BLaER1 (cell line): ENCODE results near the gene POU4F3.

Source experiments
- H3K27ac ChIP-seq: shearing (Covaris generic); formaldehyde crosslinking; 2 replicates; pipeline ENCODE4 v1.8.1; 2022
- H3K27me3 ChIP-seq: shearing (Covaris generic); formaldehyde crosslinking; 2 replicates; pipeline ENCODE4 v1.8.1; 2022
- H3K36me3 ChIP-seq: shearing (Covaris generic); formaldehyde crosslinking; 2 replicates; pipeline ENCODE4 v1.8.1; 2022
- H3K4me1 ChIP-seq: shearing (Covaris generic); formaldehyde crosslinking; 2 replicates; pipeline ENCODE4 v1.8.1; 2022
- H3K4me2 ChIP-seq: shearing (Covaris generic); formaldehyde crosslinking; 2 replicates; pipeline ENCODE4 v1.8.1; 2022
- H3K4me3 ChIP-seq: shearing (Covaris generic); formaldehyde crosslinking; 2 replicates; pipeline ENCODE4 v1.8.1; 2022
- H3K9ac ChIP-seq: shearing (Covaris generic); formaldehyde crosslinking; 2 replicates; pipeline ENCODE4 v1.8.1; 2022
- H3K9me3 ChIP-seq: shearing (Covaris generic); formaldehyde crosslinking; 2 replicates; pipeline ENCODE4 v1.8.1; 2022
- H4K20me1 ChIP-seq: shearing (Covaris generic); formaldehyde crosslinking; 2 replicates; pipeline ENCODE4 v1.8.1; 2022
- Cebpa-rat ChIP-seq: shearing (Covaris generic); IDR thresholded peaks from 2 replicates; pipeline ENCODE4 v1.8.1; 2022

The POU4F3 gene

DNA sequence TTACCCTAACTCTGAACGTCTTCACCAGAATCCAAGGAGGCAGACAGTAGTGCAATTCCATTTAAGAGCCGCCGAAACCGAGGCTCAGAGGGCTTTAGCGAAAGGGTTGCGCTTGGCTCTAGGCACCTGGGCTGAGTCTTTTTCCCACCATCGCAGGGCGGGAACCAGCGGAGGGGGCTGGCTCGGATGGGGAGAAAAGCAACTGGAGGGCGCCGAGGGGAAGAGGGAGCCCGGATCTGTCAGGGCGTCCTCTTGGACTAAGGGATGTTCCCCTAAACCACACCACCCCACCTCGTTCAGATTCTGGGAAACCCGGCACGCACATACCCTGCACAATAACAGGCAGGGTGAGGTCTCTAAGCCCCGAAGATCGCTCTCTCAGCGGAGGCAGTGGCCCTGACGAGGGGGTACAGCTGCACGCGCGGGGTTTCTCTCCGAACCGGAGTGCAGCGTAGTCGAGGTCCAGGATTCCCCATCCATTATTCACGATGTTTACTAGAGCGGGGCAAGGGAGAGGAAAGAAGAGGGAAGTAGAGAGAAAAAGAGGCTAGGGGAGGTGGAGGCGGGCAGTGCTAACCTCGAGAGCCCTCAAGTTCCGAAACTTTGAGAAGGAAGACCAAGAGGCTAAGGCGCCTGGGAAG, 1.3 kb upstream of the POU4F3 start:
- Histone ChIP-seq H3K4me1 (no peaks in the 10 kb centered on the region), H3K9ac (no peak overlapping the region), H3K36me3 (no peaks in the 10 kb centered on the region), H3K4me3 (no peak overlapping the region), H3K4me2 (no peak overlapping the region), H3K9me3 (peaks cover 34% of the 10 kb centered on the region), H4K20me1 (no peaks in the 10 kb centered on the region; the same call in 1 of the 2 replicates), H3K27ac (no peak overlapping the region), H3K27me3 (peaks cover 60% of the 10 kb centered on the region)
- TF ChIP-seq Cebpa-rat, result no peak

- Histone ChIP-seq H3K27me3 (peaks cover 65% of the 10 kb centered on the region), H3K9me3 (peaks cover 34% of the 10 kb centered on the region), H4K20me1 (no peaks in the 10 kb centered on the region; the same call in 1 of the 2 replicates), H3K27ac (no peak overlapping the region), H3K4me1 (no peaks in the 10 kb centered on the region), H3K9ac (no peak overlapping the region), H3K36me3 (no peaks in the 10 kb centered on the region), H3K4me3 (no peak overlapping the region), H3K4me2 (no peak overlapping the region)
- no peak for TF ChIP-seq Cebpa-rat
These were observed 711 bp upstream of the POU4F3 start for GRCh38 chr5:146337928-146338327.

DNA sequence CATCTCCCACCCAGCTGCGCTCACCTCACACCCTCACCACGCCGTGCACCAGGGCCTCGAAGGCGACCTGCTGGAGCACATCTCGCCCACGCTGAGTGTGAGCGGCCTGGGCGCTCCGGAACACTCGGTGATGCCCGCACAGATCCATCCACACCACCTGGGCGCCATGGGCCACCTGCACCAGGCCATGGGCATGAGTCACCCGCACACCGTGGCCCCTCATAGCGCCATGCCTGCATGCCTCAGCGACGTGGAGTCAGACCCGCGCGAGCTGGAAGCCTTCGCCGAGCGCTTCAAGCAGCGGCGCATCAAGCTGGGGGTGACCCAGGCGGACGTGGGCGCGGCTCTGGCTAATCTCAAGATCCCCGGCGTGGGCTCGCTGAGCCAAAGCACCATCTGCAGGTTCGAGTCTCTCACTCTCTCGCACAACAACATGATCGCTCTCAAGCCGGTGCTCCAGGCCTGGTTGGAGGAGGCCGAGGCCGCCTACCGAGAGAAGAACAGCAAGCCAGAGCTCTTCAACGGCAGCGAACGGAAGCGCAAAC, 1.1 kb downstream of the POU4F3 start:
- no peak overlapping the region for H3K4me3 ChIP-seq
- no peaks in the 10 kb centered on the region; the same call in 1 of the 2 replicates for H4K20me1 ChIP-seq
- H3K27me3 ChIP-seq, result peaks cover 82% of the 10 kb centered on the region
- TF ChIP-seq Cebpa-rat, result no peak
- peaks cover 34% of the 10 kb centered on the region for H3K9me3 ChIP-seq
- H3K9ac ChIP-seq, result no peak overlapping the region
- H3K4me1 ChIP-seq, result no peaks in the 10 kb centered on the region
- H3K36me3 ChIP-seq, result no peaks in the 10 kb centered on the region
- H3K4me2 ChIP-seq, result no peak overlapping the region
- no peak overlapping the region for H3K27ac ChIP-seq

DNA sequence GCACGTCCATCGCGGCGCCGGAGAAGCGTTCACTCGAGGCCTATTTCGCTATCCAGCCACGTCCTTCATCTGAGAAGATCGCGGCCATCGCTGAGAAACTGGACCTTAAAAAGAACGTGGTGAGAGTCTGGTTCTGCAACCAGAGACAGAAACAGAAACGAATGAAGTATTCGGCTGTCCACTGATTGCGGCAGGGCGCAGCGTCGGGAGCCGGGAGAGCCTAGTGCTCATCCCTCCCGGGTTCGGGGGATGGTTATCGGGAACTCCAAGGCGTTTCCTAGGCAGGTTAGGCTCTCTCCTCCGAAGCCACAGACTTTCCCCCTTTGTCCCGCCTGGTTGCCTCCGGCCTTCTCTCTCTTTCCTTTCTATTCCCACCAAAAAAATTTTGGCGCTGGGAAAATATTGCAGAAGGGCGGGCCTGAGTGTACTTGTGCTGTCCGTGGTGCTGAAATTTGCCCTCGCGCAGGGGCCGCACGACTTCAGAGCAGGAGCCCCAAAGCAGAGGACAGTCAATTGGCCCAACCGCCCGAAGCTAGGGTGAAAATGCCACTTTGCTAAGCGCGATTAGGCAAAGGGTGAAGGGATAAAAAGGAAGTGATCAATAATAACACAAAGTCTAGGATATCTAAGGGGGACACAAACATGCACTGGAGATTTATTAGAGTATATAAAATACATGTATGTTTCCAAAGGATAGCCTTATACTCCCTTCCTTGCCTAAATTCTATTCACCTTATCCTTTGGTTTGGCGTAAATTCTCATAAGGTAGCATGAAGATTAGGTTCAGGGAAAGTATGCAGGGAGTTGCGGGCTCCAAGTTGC, 1.8 kb downstream of the POU4F3 start:
- no peak overlapping the region for H3K4me3 ChIP-seq
- H4K20me1 ChIP-seq, result no peaks in the 10 kb centered on the region; the same call in 1 of the 2 replicates

DNA sequence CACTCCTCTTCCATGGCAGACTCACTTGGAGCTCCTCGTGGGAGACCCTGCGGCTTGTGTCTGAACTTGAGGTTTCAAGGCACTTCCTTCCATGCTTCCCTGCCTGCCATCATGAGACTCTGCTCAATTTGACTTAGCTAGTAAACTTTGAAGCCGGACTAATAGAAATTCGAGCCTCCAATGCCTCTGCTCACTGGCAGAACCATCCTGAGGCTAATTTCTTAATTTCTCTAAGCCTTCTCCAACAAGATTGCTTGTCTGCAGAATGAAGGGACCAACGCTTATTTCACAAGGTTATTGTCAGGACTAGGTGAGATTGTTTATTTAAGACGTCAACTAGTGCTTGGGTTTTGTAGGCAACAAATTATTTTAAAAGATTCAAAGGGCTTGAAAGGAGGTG, 3.2 kb downstream of the POU4F3 start:
- H3K9me3 ChIP-seq, result peaks cover 42% of the 10 kb centered on the region
- no peak overlapping the region for H3K9ac ChIP-seq
- no peaks in the 10 kb centered on the region for H3K36me3 ChIP-seq
- peaks cover 85% of the 10 kb centered on the region for H3K27me3 ChIP-seq
- no peak overlapping the region for H3K4me3 ChIP-seq
- no peak overlapping the region for H3K4me2 ChIP-seq
- no peak overlapping the region for H3K27ac ChIP-seq
- H3K4me1 ChIP-seq, result no peaks in the 10 kb centered on the region
- TF ChIP-seq Cebpa-rat, result no peak
- no peaks in the 10 kb centered on the region; the same call in 1 of the 2 replicates for H4K20me1 ChIP-seq

More for the DNA sequence above, 1.8 kb downstream of the POU4F3 start:
- Histone ChIP-seq H3K36me3 (no peaks in the 10 kb centered on the region), H3K9ac (no peak overlapping the region), H3K4me1 (no peaks in the 10 kb centered on the region), H3K27me3 (peaks cover 87% of the 10 kb centered on the region), H3K9me3 (peaks cover 36% of the 10 kb centered on the region), H3K27ac (no peak overlapping the region), H3K4me2 (no peak overlapping the region)
- TF ChIP-seq Cebpa-rat, result no peak

DNA sequence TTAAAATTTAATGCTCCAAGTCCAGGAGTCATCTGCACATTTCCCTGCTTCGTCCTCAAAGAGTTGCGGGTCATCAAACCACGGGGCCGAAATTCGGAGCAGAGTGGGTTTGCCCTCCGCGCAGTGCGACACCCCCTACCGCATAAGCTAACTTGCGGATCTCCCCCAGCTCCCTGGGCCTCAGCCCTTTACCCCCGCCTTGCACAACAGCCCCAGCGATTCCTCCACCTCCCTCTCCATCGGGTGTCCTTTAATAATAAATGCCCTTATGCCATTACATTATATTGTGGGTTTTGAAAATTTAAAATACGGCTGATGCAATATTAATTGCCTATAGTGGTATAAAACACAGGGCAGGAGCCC, 3.9 kb downstream of the POU4F3 start:
- Histone ChIP-seq H4K20me1 (no peaks in the 10 kb centered on the region; the same call in 1 of the 2 replicates), H3K9ac (no peak overlapping the region), H3K9me3 (peaks cover 38% of the 10 kb centered on the region), H3K4me1 (no peaks in the 10 kb centered on the region), H3K4me3 (no peak overlapping the region), H3K27ac (no peak overlapping the region), H3K36me3 (no peaks in the 10 kb centered on the region), H3K4me2 (no peak overlapping the region), H3K27me3 (peaks cover 79% of the 10 kb centered on the region)
- no peak for TF ChIP-seq Cebpa-rat

- Histone ChIP-seq H3K27me3 (peaks cover 72% of the 10 kb centered on the region), H3K4me3 (no peak overlapping the region), H4K20me1 (no peaks in the 10 kb centered on the region; the same call in 1 of the 2 replicates), H3K9ac (no peak overlapping the region), H3K9me3 (peaks cover 31% of the 10 kb centered on the region), H3K36me3 (no peaks in the 10 kb centered on the region), H3K4me1 (no peaks in the 10 kb centered on the region), H3K27ac (no peak overlapping the region), H3K4me2 (no peak overlapping the region)
- no peak for TF ChIP-seq Cebpa-rat
These were observed 4.5 kb downstream of the POU4F3 start for GRCh38 chr5:146342882-146343865.

GRCh38 chr5:146344155-146345118, 5.8 kb downstream of the POU4F3 start:
- H3K9ac ChIP-seq, result no peak overlapping the region
- H3K27me3 ChIP-seq, result peaks cover 60% of the 10 kb centered on the region
- H3K9me3 ChIP-seq, result peaks cover 19% of the 10 kb centered on the region
- no peak overlapping the region for H3K4me3 ChIP-seq
- no peak overlapping the region for H3K4me2 ChIP-seq
- no peak for TF ChIP-seq Cebpa-rat
- H3K4me1 ChIP-seq, result no peaks in the 10 kb centered on the region
- no peaks in the 10 kb centered on the region for H3K36me3 ChIP-seq
- no peaks in the 10 kb centered on the region; the same call in 1 of the 2 replicates for H4K20me1 ChIP-seq
- H3K27ac ChIP-seq, result no peak overlapping the region
